Right renal cortex interstitium (tissue), 3 donors: ENCODE data around the gene BRI3BP. TPM values are rescaled to one million over a fixed set of nuclear protein-coding genes. Genes with fewer than 3 reads are reported as not detected.
"Not testable (repeated sequence)": the region's sequence is repeated elsewhere in the genome, so short reads cannot be mapped to it uniquely, and the experiment has no call there.

Experiments used
- DNase-seq, 3 donors: peaks; one replicate each; pipeline ENCODE4 v3.0.0-alpha.2; 2013; ENCODE audit warnings: low read depth in 3 of 3, low spot score in 2 of 3
- polyA plus RNA-seq, 3 donors: library from polyadenylated mRNA; unstranded; fragments of 120-200 nt; gene quantifications; one replicate each; pipeline ENCODE4 v1.2.1, GENCODE V29; 2013; ENCODE audit not compliant: insufficient read length in 3 of 3

The BRI3BP gene
- polyA plus RNA-seq, 3 donors = 10.7 to 11.9 (median 10.8) TPM

DNA sequence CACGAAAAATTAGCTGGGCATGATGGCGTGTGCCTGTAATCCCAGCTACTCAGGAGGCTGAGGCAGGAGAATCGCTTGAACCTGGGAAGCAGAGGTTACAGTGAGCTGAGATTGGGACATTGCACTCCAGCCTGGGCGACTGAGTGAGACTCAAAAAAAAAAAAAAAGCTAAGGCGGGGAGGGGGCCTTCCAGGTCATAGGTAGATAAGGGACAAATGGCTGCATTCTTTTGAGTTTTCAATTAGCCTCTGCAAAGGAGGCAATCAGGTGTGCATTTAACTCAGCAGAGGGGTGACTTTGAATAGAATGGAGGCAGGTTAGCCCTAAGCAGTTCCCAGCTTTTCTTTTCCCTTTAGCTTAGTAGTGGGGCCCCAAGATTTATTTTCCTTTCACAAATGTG is 71.0 kb downstream of the BRI3BP start:
- no peak for DNase-seq

DNA sequence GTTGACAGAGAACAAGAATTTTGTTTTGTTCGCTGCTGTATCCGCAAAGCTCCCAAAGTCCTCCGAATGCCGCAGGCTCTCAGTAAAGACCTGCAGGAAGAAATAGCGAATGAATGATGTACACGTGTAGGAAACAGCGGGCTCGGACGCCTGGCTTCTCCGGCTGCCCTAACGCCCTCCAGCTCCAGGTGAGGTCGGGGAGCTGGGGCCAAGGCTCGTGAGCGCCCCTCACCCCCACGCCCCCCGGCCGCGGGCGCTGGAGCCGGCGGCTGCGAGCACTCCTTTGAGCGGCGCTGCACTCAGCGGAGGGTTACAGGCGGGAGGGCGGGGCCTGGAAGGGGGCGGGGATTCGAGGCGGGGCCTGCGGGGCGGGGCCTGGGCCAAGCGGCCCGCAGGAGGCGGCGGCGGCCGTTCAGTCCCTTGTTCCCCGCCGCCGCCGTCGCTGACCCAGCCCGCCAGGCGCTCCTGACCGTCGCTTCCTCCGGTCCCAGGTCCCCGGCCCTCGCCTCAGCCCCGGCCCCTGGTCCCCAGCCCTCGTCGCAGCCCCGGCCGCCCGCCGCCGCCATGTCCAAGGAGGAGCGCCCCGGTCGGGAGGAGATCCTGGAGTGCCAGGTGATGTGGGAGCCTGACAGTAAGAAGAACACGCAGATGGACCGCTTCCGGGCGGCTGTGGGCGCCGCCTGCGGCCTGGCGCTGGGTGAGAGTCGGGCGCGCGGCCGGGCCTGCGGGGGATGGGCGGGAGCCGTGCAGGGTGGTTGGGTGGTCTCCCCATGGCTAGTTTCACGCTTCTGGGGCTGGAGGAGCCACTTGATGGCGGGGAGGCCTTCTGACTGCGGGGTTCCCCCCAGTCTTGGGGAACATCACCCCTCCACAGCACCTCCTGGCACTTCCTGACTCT is 71.8 kb downstream of the BRI3BP start, which contains the start of gene AACS:
TSS of gene AACS (plus strand) at position 415 of the 898 bp plus-strand sequence. CDS start at position 565, 150 bp downstream.
- peak; percentile 38 to 64 (median 60) for DNase-seq

DNA sequence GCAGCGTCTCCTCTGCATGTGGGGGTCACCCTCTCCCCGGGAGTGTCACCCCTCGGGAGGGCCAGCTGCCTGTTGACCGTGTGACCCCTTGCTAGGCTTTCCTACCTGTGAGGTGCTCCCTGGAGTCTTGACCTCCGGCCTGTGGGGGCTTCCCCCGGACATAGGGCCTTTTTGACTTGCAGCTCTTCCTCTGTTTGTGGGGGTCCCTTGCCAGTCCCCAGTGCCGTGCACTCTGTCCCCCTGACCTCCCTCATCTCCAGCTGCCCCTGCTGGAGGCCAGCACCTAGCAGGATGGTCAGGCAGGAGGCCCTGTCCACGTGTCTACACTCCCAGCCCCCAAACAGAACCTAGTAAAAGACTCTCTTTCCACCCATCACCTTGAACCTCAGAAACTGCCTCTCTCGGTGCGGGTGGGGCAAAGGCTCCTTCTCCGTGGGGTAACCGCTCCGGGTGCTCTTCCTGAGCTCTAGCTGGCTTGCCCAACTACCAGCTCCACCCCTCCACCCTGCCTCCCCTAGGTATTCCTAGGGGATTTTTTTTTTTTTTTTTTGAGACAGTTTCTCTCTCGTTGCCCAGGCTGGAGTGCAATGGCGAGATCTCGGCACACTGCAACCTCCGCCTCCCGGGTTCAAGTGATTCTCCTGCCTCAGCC is 72.6 kb downstream of the BRI3BP start:
- no peak for DNase-seq

DNA sequence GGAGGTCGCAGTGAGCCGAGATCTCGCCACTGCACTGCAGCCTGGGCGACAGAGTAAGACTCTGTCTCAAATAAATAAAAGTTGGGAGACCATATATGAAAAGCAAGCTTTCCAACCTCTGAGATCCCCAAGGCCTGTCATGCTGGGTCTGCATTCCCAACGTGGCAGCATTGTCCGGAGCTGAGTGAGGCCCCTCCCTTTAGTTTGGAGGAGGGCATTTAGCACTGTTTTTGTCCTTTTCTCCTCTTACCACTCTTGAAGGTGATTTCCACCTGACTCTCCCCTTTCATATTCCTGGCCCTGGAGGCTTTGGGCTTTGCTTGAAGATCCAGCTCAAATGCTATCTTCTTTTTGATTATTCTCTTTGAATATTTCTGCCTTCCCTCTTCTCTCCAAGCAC is 74.9 kb downstream of the BRI3BP start:
- DNase-seq = no peak

DNA sequence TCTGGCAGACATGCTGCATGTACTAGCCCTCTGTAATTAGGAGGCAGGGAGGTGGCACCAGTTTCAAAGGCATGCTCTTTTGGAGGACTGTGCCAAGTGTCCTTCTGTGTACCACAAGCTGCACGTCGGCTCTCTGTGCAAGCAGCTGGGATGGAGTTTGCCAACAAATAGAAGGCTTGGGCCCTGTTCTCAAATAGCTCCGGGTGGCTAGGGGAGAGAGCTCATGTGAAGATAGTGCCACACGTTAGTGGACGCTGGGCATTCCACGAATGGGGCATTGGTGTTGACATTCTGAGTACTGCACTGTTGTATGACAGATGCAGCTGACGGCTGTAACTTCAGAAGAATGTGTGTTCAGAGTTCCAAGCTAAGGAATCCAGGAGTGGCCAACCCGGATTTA is 76.2 kb downstream of the BRI3BP start:
- no peak for DNase-seq

DNA sequence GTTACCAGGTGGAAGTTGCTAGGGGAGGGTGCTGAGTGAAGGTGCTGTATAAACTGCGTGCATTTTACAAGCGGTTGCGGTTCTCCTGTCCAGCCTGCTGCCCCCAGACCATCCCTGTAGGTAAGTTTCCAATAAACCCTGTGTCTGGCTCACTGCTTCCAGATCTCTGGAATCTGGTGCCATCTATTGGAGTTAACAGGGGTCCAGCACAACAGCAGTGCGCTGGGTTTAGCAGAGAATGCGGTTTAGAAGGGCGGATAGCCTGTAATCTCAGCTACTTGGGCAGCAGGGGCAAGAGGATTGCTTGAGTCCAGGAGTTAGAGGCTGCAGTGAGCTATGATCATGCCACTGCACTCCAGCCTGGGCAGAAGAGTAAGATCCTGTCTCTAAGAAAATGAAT is 76.7 kb downstream of the BRI3BP start:
- no peak for DNase-seq

DNA sequence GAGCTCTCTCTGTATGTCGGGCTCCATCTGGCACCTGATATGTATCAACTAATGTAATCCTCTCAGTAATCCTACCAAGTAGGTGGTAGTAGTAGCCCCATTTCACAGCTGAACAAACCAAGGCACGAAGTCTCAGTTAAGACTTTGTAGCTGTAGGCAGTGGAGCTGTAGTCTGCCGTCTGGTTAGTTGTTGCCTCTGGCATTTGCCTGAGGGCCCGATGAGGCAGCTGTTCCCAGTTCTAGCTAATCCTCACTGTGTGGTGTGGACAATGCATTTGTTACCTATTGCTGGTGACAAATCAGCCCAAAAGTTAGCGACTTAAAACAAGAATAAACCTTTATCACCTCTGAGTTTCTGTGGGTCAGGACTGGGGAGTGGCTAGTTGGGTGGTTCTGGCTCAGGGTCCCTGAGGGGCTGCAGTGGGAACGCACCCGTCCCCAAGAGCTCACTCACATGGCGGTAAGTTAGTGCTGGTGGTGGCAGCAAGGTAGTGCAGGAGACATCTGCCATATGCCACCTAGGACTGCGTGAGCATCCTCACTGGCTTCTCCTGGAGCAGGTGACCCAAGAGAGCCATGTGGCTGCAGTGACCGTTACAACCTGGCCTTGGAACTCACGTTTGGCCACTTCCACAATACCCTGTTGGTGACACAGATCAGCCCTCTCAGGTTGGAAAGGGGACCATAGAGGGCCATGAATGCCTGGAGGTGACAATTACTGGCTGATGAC is 77.4 kb downstream of the BRI3BP start:
- no peak for DNase-seq

DNA sequence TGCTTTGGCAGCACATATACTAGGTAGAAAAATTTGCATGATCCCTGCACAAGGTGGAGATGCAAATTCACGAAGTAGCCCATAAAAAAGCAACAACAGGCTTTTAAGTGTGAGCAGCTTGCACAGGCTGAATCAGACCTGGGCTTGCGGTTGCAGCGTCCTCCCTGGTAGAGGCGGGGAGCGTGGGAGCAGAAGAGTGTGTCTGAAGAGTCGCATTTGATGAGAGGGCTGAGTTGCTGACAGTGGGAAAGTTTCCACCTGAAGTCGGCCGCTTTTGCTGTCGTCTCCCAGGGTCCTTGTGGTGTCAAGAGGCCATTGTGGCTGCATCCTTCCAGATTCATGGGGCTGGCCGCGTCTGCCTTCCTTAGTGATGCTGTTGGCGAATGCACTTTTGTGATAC is 78.0 kb downstream of the BRI3BP start:
- no peak for DNase-seq

DNA sequence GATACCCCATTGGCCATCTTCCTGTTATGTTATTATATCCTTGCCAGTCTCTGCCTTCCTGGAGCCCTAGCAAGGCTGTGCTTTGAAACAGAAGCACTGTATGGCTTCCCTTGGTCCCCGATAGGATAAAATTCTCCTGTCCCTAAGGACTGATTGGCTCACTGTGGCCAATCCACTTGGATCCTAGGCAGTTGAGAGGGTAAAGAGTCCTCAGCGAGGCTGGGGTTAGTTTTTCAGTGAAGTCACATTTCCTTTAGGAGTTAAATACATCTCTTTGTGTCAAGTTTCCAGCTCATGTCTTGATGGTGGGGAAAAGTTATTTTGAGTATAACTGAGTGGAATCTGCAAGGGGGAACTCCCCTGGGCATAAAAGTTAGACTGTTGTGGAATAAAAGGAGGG is 79.1 kb downstream of the BRI3BP start:
- no peak for DNase-seq

DNA sequence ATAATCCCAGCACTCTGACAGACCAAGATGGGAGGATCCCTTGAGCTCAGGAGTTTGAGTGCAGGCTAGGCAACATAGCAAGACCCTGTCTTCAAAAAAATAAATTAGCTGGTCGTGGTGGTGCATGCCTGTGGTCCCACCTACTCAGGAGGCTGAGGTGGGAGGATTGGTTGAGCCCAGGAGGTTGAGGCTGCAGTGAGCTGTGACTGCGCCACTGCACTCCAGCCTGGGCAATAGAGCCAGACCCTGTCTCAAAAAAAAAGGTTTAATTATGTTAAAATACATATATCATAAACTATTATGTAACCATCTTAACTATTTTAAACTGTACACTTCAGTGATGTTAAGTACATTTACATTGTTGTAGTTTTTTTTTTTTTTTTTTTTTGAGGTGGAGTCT is 80.8 kb downstream of the BRI3BP start:
- DNase-seq = not testable (repeated sequence)

DNA sequence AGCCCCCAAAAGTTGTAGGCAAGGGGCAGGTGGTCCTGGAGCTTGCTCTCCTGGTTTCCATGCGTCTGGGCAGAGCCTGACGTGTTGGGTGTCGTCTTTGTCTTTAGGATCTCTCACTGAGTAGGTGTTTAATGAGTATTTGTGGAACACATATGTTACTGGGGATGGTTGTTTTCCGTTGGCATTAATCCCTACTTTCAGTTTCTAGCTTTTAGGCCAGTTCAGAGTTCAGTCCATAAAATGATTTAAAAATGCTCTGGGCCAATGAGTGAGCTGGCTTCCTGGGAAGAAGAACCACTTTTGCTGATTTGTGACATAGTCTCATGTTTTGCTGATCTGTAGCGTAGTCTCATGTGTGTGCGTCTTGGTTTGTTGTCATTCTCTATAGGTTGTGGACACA is 82.7 kb downstream of the BRI3BP start:
- no peak for DNase-seq

DNA sequence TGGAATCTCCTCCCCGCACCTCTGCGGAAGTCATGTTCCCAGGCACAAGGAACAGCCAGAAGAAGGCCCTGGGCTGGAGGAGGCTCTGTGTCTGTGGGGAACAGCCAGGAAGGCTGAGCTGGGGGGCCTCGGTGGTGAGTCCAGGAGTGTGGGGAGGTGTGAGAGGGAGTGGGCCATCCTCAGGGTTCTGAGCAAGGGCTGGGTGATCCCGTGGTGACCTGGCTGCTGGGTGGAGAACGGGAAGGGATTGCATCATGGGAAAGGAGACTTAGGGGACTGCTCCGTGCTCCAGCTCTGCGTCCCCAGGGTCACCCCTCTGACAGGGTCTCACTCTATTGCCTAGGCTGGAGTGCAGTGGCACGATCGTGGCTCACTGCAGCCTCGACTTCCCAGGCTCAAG is 85.6 kb downstream of the BRI3BP start:
- no peak for DNase-seq

DNA sequence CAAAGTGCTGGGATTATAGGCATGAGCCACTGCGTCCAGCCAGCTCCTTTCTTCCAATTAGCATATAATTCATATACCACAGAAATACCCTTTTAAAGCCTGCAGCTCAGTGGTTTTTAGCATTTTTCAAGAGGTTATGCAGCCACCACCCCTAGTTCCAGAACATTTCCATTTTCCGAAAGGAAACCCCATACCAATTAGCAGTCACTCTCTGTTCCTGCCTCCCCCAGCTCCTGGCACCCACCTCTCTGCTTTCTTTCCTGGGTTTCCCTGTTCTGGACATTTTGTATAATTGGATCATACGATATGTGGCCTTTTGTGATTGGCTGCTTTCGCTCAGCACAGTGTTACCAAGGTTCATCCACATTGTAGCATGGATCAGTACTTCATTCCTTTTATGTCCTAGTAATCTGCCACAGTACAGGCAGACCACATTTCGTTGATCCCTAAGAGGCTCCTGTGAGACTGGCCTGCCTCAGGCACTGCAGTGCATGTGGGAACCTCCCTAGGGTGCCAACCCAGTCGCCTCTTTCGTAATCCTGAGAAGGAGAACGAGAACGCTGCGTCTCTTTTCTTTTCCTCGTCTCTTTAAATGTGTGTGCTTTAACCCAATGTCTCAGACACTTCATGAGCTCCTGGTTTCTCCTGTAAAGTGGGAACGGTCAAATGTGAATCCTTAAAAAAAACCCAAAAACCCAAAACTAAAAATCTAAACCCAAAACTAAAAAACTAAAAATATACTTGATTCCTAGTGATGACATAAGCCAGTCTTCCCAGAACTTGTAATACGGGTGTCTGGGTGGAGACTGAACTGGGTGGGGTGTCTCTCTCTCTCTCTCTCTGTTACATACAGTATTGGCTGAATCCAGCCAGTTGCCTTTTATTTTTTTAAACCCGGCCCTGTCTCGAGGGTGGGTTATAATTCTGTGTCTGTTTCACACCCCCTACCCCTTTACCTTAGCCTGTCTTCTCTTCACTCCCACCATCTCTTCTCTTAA is 86.5 kb downstream of the BRI3BP start:
- DNase-seq = no peak

Other genes starting within 250 kb of the BRI3BP start
- 10 to 100 TPM; 18.5 to 24.4 (median 21.1) TPM for gene SCARB1, start 129.8 kb upstream of the BRI3BP start, polyA plus RNA-seq
- gene UBC, start 79.0 kb upstream of the BRI3BP start, polyA plus RNA-seq = 1,000 to 10,000 TPM; 1,361 to 1,430 (median 1,401) TPM
- gene DHX37, start 4.5 kb upstream of the BRI3BP start, polyA plus RNA-seq = 1 to 10 TPM; 8.6 to 9.2 (median 9.1) TPM
- gene AACS, start 71.8 kb downstream of the BRI3BP start, polyA plus RNA-seq = 10 to 100 TPM; 22.4 to 24.2 (median 22.8) TPM
- 1 to 10 TPM; 2.8 to 4.4 (median 3.6) TPM for gene TMEM132B, start 192.7 kb downstream of the BRI3BP start, polyA plus RNA-seq